NT2/D1 (cell line): ENCODE data around the gene CHRNG.

Experiments
- SUZ12 ChIP-seq: IDR thresholded peaks from 2 replicates; pipeline ENCODE4 v1.6.1; 2011; ENCODE audit not compliant: insufficient read length, insufficient read depth; ENCODE audit errors: extremely low read depth
- YY1 ChIP-seq: IDR thresholded peaks from 2 replicates; pipeline ENCODE4 v1.6.1; 2011; ENCODE audit not compliant: insufficient read length, insufficient read depth
- ZNF274 ChIP-seq: IDR thresholded peaks from 2 replicates; pipeline ENCODE4 v1.6.1; 2011; ENCODE audit warnings: mild to moderate bottlenecking, low read depth, low read length

DNA sequence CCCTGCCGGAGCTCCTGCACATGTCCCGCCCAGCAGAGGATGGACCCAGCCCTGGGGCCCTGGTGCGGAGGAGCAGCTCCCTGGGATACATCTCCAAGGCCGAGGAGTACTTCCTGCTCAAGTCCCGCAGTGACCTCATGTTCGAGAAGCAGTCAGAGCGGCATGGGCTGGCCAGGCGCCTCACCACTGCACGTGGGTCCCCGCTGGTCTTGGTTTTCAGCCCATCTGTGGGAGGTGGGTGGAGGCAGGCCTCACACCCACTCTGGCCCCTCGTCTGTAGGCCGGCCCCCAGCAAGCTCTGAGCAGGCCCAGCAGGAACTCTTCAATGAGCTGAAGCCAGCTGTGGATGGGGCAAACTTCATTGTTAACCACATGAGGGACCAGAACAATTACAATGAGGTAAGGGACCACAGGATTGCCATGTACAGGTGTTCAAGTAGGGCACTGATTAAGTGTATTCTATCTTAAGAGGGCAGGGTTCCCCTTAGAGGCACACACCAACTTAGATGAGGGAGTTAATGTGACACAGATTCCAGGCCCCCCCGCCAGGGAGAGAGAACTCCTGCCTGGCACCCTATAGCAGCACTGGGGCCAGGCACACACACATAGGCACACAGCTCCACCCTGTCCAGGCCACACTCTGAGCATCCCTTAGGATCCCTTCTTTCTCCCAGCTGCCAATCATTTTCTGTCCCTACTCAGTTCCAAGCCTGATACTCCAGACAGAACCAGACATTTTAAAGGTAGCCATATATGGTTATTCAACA is 5.4 kb upstream of the CHRNG start:
- TF ChIP-seq ZNF274: no peak
- no peak for TF ChIP-seq YY1
- TF ChIP-seq SUZ12: no peak
